ENCODE results near the gene RCAN2.

Gene RCAN2

GRCh38 chr6:46323312-46323965 is 167.8 kb downstream of the RCAN2 start:
- TF ChIP-seq CTCF (IDR thresholded peaks at IDR 0.05; ENCODE audit: control insufficient read depth, extremely low read depth, insufficient read depth), result no peak
- no peak overlapping the region for H3K4me3 ChIP-seq (ENCODE audit: low read depth, low read length)
- no peak for DNase-seq (ENCODE audit: low read depth)

- DNase-seq (ENCODE audit: low read depth), result no peak
- no peak for TF ChIP-seq CTCF (IDR thresholded peaks at IDR 0.05; ENCODE audit: control insufficient read depth, extremely low read depth, insufficient read depth)
- H3K4me3 ChIP-seq (ENCODE audit: low read depth, low read length), result no peak overlapping the region
Observed at GRCh38 chr6:46320505-46320904, 170.7 kb downstream of the RCAN2 start.

- no peak for TF ChIP-seq CTCF (IDR thresholded peaks at IDR 0.05; ENCODE audit: control insufficient read depth, extremely low read depth, insufficient read depth)
- DNase-seq (ENCODE audit: low read depth), result no peak
- no peak overlapping the region for H3K4me3 ChIP-seq (ENCODE audit: low read depth, low read length)
Observed at GRCh38 chr6:46315589-46315988, 175.7 kb downstream of the RCAN2 start.

GRCh38 chr6:46312654-46313053 is 178.6 kb downstream of the RCAN2 start:
- H3K4me3 ChIP-seq (ENCODE audit: low read depth, low read length), result no peak overlapping the region
- DNase-seq (ENCODE audit: low read depth), result no peak
- no peak for TF ChIP-seq CTCF (IDR thresholded peaks at IDR 0.05; ENCODE audit: control insufficient read depth, extremely low read depth, insufficient read depth)

- H3K4me3 ChIP-seq (ENCODE audit: low read depth, low read length), result no peak overlapping the region
- no peak for TF ChIP-seq CTCF (IDR thresholded peaks at IDR 0.05; ENCODE audit: control insufficient read depth, extremely low read depth, insufficient read depth)
- DNase-seq (ENCODE audit: low read depth), result no peak
Observed at GRCh38 chr6:46310196-46310595, 181.1 kb downstream of the RCAN2 start.

GRCh38 chr6:46306431-46306830 is 184.8 kb downstream of the RCAN2 start:
- DNase-seq (ENCODE audit: low read depth), result no peak
- no peak overlapping the region for H3K4me3 ChIP-seq (ENCODE audit: low read depth, low read length)
- no peak for TF ChIP-seq CTCF (IDR thresholded peaks at IDR 0.05; ENCODE audit: control insufficient read depth, extremely low read depth, insufficient read depth)

- TF ChIP-seq CTCF (IDR thresholded peaks at IDR 0.05; ENCODE audit: control insufficient read depth, extremely low read depth, insufficient read depth), result no peak
- H3K4me3 ChIP-seq (ENCODE audit: low read depth, low read length), result no peak overlapping the region
- DNase-seq (ENCODE audit: low read depth), result no peak
Observed at GRCh38 chr6:46305833-46306232, 185.4 kb downstream of the RCAN2 start.
